ENCODE results near the gene PRSS35. TPM values are rescaled to one million over a fixed set of nuclear protein-coding genes. Genes with fewer than 3 reads are reported as not detected.
"Not testable (repeated sequence)": the region's sequence is repeated elsewhere in the genome, so short reads cannot be mapped to it uniquely, and the experiment has no call there.

Gene PRSS35
- polyA plus RNA-seq, 3 donors, result 36.9 to 47.8 (median 43.0) TPM

DNA sequence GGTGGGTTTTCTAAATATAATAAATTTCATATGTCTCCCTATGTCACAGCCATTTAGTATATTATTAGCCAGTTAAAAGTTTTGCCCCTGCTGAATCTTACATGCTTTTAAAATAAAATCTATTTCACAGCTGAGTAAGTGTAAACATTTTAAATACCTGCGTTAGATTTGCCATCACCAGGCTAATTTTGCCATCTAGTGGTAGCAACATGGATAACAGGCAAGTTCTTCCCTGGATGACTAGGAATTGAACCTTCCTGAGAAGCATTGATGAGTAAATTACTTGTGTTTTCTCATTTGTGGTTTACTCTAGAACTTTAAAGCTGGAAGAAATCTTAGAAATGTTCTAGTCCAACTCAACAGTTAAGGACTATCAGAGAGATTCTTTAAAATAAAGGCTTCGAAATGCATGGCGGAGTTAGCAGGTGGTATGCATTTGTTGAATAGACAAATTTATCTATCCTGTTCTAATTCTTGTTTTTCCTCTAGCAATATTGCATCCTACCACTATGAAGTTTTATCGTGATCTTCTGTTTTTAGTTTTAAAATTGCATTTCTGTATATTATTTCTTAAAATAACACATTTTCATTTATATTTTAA is 2.6 kb downstream of the PRSS35 start:
- peak; percentile 25 to 43 (median 30) for DNase-seq (ENCODE audit: low read depth in 3 of 3, low spot score in 2 of 3)

DNA sequence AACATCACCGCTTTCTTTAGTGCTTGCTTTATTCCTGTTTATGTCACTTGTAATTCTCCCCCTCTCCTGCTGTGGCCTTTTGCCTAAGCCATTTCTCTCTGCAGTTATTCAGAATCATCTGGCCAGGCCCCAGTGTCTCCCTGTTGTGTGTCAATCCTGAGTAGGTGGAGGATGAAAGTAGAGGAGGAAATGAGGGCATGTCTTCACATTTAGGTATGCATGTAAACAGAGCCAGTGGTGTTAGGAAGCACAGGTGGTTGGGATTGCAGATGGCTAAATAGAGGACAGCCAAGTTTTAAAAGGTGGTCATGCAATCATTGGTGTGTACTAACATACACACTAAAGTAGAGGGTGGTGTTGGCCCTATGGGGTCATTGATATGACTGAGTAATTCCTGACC is 5.2 kb downstream of the PRSS35 start:
- no peak for DNase-seq (ENCODE audit: low read depth in 3 of 3, low spot score in 2 of 3)

GRCh38 chr6:83518816-83519480 is 6.6 kb downstream of the PRSS35 start:
- no peak for DNase-seq (ENCODE audit: low read depth in 3 of 3, low spot score in 2 of 3)

- no peak for DNase-seq (ENCODE audit: low read depth in 3 of 3, low spot score in 2 of 3)
Observed at GRCh38 chr6:83536034-83536646, 23.8 kb downstream of the PRSS35 start.

GRCh38 chr6:83536647-83537589 is 24.6 kb downstream of the PRSS35 start:
- no peak for DNase-seq (ENCODE audit: low read depth in 3 of 3, low spot score in 2 of 3)

GRCh38 chr6:83539678-83540077 is 27.3 kb downstream of the PRSS35 start:
- no peak for DNase-seq (ENCODE audit: low read depth in 3 of 3, low spot score in 2 of 3)

DNA sequence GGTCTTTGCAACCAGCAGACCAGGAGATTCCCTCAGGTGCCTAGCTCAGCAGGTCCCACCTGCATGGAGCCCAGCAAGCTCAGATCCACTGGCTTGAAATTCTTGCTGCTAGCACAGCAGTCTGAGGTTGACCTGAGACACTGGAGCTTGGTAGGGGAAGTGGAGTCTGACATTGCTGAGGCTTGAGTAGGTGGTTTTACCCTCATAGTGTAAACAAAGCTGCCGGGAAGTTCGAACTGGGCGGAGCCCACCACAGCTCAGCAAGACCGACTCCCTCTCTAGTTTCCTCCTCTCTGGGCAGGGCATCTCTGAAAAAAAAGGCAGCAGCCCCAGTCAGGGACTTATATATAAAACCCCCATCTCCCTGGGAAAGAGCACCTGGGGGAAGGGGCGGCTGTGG is 34.3 kb downstream of the PRSS35 start:
- no peak for DNase-seq (ENCODE audit: low read depth in 3 of 3, low spot score in 2 of 3)

DNA sequence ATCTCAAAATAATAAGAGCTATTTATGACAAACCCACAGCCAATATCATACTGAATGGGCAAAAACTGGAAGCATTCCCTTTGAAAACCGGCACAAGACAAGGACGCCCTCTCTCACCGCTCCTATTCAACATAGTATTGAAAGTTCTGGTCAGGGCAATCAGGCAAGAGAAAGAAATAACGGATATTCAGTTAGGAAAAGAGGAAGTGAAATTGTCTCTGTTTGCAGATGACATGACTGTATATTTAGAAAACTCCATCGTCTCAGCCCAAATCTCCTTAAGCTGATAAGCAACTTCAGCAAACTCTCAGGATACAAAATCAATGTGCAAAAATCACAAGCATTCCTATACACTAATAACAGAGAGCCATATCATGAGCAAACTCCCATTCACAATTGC is 38.1 kb downstream of the PRSS35 start:
- DNase-seq (ENCODE audit: low read depth in 3 of 3, low spot score in 2 of 3), result not testable (repeated sequence)

DNA sequence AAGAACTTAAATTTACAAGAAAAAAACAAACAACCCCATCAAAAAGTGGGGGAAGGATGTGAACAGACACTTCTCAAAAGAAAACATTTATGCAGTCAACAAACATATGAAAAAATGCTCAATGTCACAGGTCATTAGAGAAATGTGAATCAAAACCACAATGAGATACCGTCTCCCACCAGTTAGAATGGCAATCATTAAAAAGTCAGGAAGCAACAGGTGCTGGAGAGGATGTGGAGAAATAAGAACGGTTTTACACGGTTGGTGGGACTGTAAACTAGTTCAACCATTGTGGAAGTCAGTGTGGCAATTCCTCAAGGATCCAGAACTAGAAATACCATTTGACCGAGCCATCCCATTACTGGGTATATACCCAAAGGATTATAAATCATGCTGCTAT is 39.4 kb downstream of the PRSS35 start:
- DNase-seq (ENCODE audit: low read depth in 3 of 3, low spot score in 2 of 3), result not testable (repeated sequence)

DNA sequence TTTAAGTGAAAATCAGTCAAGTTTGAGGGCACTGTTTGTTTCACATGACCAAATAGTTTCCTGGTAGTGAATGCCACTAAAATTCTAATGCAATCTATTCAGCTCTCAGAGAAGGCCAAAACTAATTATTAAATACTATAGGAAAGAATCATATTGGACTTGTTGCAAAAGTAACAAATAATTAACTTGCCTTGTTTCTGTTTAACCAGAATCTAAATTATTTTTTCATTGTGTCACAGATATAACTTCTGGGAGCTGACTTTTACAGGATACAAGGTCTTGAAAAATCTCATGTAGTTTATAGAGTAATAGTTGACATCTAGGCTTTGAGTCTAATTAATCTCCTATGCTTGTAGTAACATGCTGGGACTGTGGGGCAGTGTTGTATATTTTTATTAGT is 44.5 kb downstream of the PRSS35 start:
- no peak for DNase-seq (ENCODE audit: low read depth in 3 of 3, low spot score in 2 of 3)

DNA sequence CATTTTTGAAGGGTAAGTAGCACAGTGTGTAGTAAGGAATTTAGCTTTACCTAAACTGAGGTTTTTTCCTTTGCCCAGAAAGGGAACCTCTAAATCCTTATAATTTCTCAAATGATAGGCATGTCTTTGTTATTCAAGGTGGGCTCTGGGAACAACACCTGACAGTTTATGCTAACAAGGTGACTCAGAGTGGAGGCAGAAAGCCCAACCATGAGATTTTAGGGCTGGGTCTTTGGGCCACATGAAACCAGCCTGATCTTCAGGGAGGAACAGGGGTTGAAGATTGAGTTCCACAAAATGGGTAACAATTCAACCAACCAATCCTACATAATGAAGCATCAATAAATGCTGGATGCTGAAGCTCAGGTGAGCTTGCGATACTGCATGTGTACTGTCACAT is 46.6 kb downstream of the PRSS35 start:
- DNase-seq (ENCODE audit: low read depth in 3 of 3, low spot score in 2 of 3), result no peak

- not testable (repeated sequence) for DNase-seq (ENCODE audit: low read depth in 3 of 3, low spot score in 2 of 3)
Observed at GRCh38 chr6:83571663-83572185, 59.4 kb downstream of the PRSS35 start.

DNA sequence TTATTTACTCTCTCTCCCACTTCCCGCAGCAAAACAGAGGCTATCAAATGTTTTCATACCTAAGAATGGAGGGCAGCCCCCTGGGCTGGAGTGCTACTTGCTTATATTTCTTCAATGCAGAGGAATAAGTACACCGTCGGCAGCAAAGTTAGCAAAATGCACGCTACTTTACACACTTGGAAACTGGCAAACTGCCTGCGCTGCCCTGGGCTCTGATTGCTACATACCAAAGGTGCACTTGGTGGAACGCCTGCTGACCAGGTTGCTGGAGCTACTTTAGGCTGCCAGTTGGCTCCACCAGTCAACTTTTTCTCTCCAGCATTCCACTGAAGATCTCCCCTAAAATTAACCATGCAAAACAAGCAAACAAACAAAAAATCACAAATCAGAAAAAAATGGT is 62.4 kb downstream of the PRSS35 start:
- DNase-seq (ENCODE audit: low read depth in 3 of 3, low spot score in 2 of 3), result peak in 1 of 3 donors; percentile 18

Other genes starting within 250 kb of the PRSS35 start
- 1 to 10 TPM; 2.1 to 3.1 (median 2.4) TPM for gene ME1, start 81.5 kb upstream of the PRSS35 start, polyA plus RNA-seq (ENCODE audit: insufficient read length in 3 of 3)
- under 1 TPM; 0.54 to 0.75 (median 0.57) TPM for gene SNAP91, start 196.6 kb downstream of the PRSS35 start, polyA plus RNA-seq (ENCODE audit: insufficient read length in 3 of 3)